Choroid plexus epithelial cell (primary cell): ENCODE data around the gene DDAH1.
"Not testable (repeated sequence)": the region's sequence is repeated elsewhere in the genome, so short reads cannot be mapped to it uniquely, and the experiment has no call there.

Experiments
- DNase-seq: peaks from one replicate; pipeline ENCODE4 v3.0.0-alpha.2; 2010; ENCODE audit warnings: low read depth
- H3K4me3 ChIP-seq: 2 replicates; pipeline ENCODE4 v1.5.1; 2011; ENCODE audit warnings: low read depth, mild to moderate bottlenecking, control low read depth, low read length, moderate library complexity
- CTCF ChIP-seq: conservative IDR thresholded peaks from 2 replicates; pipeline ENCODE4 v1.5.1; 2011; ENCODE audit warnings: low read depth, mild to moderate bottlenecking, control low read depth, inconsistent platforms, low read length, moderate library complexity

Gene DDAH1

GRCh38 chr1:85357817-85358216 is 107.1 kb downstream of the DDAH1 start:
- no peak overlapping the region for H3K4me3 ChIP-seq

GRCh38 chr1:85356130-85356529 is 108.8 kb downstream of the DDAH1 start:
- no peak for TF ChIP-seq CTCF
- no peak for DNase-seq
- H3K4me3 ChIP-seq: no peak overlapping the region

More at GRCh38 chr1:85357817-85358216, 107.1 kb downstream of the DDAH1 start:
- no peak for DNase-seq
- TF ChIP-seq CTCF: no peak

GRCh38 chr1:85352055-85352454 is 112.9 kb downstream of the DDAH1 start:
- no peak overlapping the region for H3K4me3 ChIP-seq
- DNase-seq: no peak
- no peak for TF ChIP-seq CTCF

- H3K4me3 ChIP-seq: no peak overlapping the region
- DNase-seq: no peak
- TF ChIP-seq CTCF: no peak
Observed at GRCh38 chr1:85351202-85351828, 113.6 kb downstream of the DDAH1 start.

- DNase-seq: no peak
- no peak for TF ChIP-seq CTCF
- no peak overlapping the region for H3K4me3 ChIP-seq
Observed at GRCh38 chr1:85349224-85349623, 115.7 kb downstream of the DDAH1 start.

- no peak for DNase-seq
- no peak for TF ChIP-seq CTCF
Observed at GRCh38 chr1:85347908-85348307, 117.1 kb downstream of the DDAH1 start.

GRCh38 chr1:85347275-85347674 is 117.7 kb downstream of the DDAH1 start:
- DNase-seq, H3K4me3 ChIP-seq: not testable (repeated sequence)

More at GRCh38 chr1:85347908-85348307, 117.1 kb downstream of the DDAH1 start:
- H3K4me3 ChIP-seq: no peak overlapping the region
